CD4-positive, alpha-beta T cell (primary cell): ENCODE measurements around the gene FOLR1. TPM values are rescaled to one million over a fixed set of nuclear protein-coding genes. Genes with fewer than 3 reads are reported as not detected.

Experiments used
- ATAC-seq: fragments of 200-7000 bp; cut with Tn5 transposase; one replicate; pipeline ENCODE4 v1.10.0; 2022; ENCODE audit warnings: mild to moderate bottlenecking; ENCODE audit not compliant: poor library complexity
- CTCF ChIA-PET: fragments of 350-600 bp; sonication (Branson Sonifier 250); formaldehyde crosslinking; loops from one replicate; lab custom pipeline; 2021; ENCODE audit warnings: antibody characterized with exemption, inconsistent platforms; lab: Charles Lee
- POLR2A ChIA-PET: fragments of 350-600 bp; sonication (Branson Sonifier 250); formaldehyde crosslinking; loops from one replicate; lab custom pipeline; 2021; ENCODE audit warnings: antibody characterized with exemption, inconsistent platforms; lab: Charles Lee
- DNase-seq, 14 experiments: peaks; one replicate each; pipeline ENCODE4 v3.0.0-alpha.2; 2013 to 2020; ENCODE audit warnings: mixed read lengths in 2 of 14
- H3K27ac ChIP-seq, 2 donors: one replicate each; pipeline versions ENCODE4 v1.5.1 to v1.7.0; 2013; ENCODE audit warnings: low read length in 2 of 2, low read depth in 1 of 2, mild to moderate bottlenecking in 1 of 2
- H3K27me3 ChIP-seq, 2 experiments: 1 replicate in 1 of 2; 2 replicates in 1 of 2; pipeline versions ENCODE4 v1.6.1 to v1.7.0; 2013; ENCODE audit warnings: low read length in 2 of 2, control low read depth in 1 of 2, mild to moderate bottlenecking in 1 of 2, moderate library complexity in 1 of 2; ENCODE audit not compliant: insufficient read depth in 2 of 2, control insufficient read depth in 1 of 2
- H3K36me3 ChIP-seq: one replicate; pipeline ENCODE4 v1.6.1; 2013; ENCODE audit warnings: low read length, control low read depth; ENCODE audit not compliant: insufficient read depth
- H3K4me1 ChIP-seq: one replicate; pipeline ENCODE4 v1.6.1; 2013; ENCODE audit warnings: low read length, control low read depth; ENCODE audit not compliant: insufficient read depth
- H3K4me3 ChIP-seq: one replicate; pipeline ENCODE4 v1.5.1; 2013; ENCODE audit warnings: mild to moderate bottlenecking, low read length, moderate library complexity
- H3K9me3 ChIP-seq, 2 experiments: 1 replicate in 1 of 2; 2 replicates in 1 of 2; pipeline versions ENCODE4 v1.6.1 to v1.7.0; 2013; ENCODE audit warnings: low read length in 2 of 2, mild to moderate bottlenecking in 2 of 2, control low read depth in 1 of 2, moderate library complexity in 1 of 2; ENCODE audit not compliant: control insufficient read depth in 1 of 2, insufficient read depth in 1 of 2
- H3K27ac Mint-ChIP-seq: one replicate; pipeline ENCODE4 v1.8.0; 2020; ENCODE audit warnings: mixed read lengths
- H3K27me3 Mint-ChIP-seq: one replicate; pipeline ENCODE4 v1.8.0; 2021; ENCODE audit warnings: mixed read lengths
- H3K36me3 Mint-ChIP-seq: one replicate; pipeline ENCODE4 v1.8.0; 2021; ENCODE audit warnings: low read depth, mixed read lengths
- H3K4me1 Mint-ChIP-seq: one replicate; pipeline ENCODE4 v1.8.0; 2021; ENCODE audit warnings: low read depth, mixed read lengths
- H3K4me3 Mint-ChIP-seq: one replicate; pipeline ENCODE4 v1.8.0; 2020; ENCODE audit warnings: mild to moderate bottlenecking, mixed read lengths
- H3K9me3 Mint-ChIP-seq: one replicate; pipeline ENCODE4 v1.8.0; 2020; ENCODE audit warnings: mixed read lengths
- intact Hi-C, 2 experiments: fragments of 100-400 bp; cut with DNase I in 1 of 2; cut with micrococcal nuclease in 1 of 2; formaldehyde crosslinking; loops; one replicate each; pipeline versions ENCODE4 v1.15.1 to v1.9.0; 2023 to 2025; cut with DNase I, micrococcal nuclease
- total RNA-seq, 174 experiments: library from RNA in 2 of 174; stranded (reverse) in 2 of 174; gene quantifications; one replicate each; pipeline ENCODE4 v1.2.3 and lab custom pipeline; 2021 to 2026
- TF ChIP-seq, protein P1 (sequence below): fragments of 200-600 bp; IDR thresholded peaks from one replicate; pipeline ENCODE4 v1.8.0; 2022; ENCODE audit warnings: antibody characterized with exemption, mild to moderate bottlenecking

FOLR1 gene
- total RNA-seq, 2 experiments from 2014 or later, result not detected

DNA sequence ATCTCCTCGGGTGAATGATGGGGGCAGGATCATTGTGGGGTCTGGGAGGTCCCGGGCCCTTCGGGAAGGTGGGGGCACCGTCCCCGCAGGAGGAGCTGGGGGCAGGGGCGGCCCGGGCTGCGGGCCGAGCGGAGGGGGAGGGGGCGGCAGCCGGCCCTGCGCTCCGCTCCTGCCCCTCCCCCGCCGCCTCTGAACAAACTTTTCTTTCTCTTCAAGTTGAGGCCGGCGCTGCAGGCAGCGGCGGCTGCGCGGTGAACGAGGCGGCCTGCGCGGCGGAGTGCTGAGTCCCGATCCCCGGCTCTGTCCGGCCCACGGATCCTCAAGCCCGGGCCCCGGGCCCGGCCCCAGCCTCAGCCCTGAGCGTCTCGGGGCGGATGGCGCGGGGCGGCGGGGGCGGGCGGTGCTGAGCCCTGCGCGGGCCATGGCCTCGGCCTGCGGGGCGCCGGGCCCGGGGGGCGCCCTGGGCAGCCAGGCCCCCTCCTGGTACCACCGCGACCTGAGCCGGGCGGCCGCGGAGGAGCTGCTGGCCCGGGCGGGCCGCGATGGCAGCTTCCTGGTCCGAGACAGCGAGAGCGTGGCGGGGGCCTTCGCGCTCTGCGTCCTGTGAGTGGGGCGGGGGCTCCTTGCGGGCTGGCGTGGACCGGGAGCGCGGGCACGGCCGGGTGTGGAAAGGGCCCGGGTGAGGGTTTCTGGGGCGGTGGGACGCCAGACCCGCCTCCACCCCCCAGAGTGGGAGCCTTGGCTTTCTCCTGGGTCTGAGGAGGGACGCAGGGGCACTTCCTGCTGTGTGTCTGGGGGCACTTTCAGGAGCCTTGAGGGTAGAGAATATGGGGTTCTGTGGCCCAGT, 32.8 kb downstream of the FOLR1 start, which contains the start of gene INPPL1:
Gene INPPL1, plus strand, starts transcription at position 204 of the 847 bp plus-strand sequence. Its CDS starts 218 bp downstream, at position 422.
- TF ChIP-seq, protein P1, sequence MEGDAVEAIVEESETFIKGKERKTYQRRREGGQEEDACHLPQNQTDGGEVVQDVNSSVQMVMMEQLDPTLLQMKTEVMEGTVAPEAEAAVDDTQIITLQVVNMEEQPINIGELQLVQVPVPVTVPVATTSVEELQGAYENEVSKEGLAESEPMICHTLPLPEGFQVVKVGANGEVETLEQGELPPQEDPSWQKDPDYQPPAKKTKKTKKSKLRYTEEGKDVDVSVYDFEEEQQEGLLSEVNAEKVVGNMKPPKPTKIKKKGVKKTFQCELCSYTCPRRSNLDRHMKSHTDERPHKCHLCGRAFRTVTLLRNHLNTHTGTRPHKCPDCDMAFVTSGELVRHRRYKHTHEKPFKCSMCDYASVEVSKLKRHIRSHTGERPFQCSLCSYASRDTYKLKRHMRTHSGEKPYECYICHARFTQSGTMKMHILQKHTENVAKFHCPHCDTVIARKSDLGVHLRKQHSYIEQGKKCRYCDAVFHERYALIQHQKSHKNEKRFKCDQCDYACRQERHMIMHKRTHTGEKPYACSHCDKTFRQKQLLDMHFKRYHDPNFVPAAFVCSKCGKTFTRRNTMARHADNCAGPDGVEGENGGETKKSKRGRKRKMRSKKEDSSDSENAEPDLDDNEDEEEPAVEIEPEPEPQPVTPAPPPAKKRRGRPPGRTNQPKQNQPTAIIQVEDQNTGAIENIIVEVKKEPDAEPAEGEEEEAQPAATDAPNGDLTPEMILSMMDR, result no peak
- H3K4me3 Mint-ChIP-seq, result peak within 1 kb of the TSS; percentile 98
- Histone ChIP-seq H3K4me3 (peak within 1 kb of the TSS; percentile 91), H3K9me3 (no peaks in the 10 kb centered on the region), H3K4me1 (peaks cover 31% of the 10 kb centered on the region), H3K27me3 (no peaks in the 10 kb centered on the region), H3K27ac (peak within 1 kb of the TSS; percentile 68 to 77), H3K36me3 (peaks cover 21% of the 10 kb centered on the region)
- intact Hi-C loops, result loop anchor here (2.0 to 10.0 kb wide), 9 partner anchors 110 to 1420 kb away; partner anchors contain the start of genes ANAPC15 (in 1 of the 2), ATG16L2 (in 1 of the 2), CLPB (in 1 of the 2) and FCHSD2 (in 1 of the 2)
- no peaks in the 10 kb centered on the region for H3K27me3 Mint-ChIP-seq
- ChIA-PET CTCF (interaction anchor here (1.5 kb wide), 1 partner anchor 81 kb away, joined by 4 read pairs; no protein-coding TSS in a partner anchor), POLR2A (interaction anchor here (0.6 to 3.8 kb wide), 8 partner anchors 10 to 383 kb away, joined by 3 to 29 read pairs (median 4); partner anchors contain the start of genes RNF121 and XNDC1N)
- no peak for ATAC-seq
- DNase-seq, result peak in 10 of 14 experiments; percentile 15 to 71 (median 37)
- H3K27ac Mint-ChIP-seq, result peak within 1 kb of the TSS; percentile 95
- peaks cover 32% of the 10 kb centered on the region for H3K4me1 Mint-ChIP-seq
- H3K36me3 Mint-ChIP-seq, result peaks cover 28% of the 10 kb centered on the region
- no peaks in the 10 kb centered on the region for H3K9me3 Mint-ChIP-seq

DNA sequence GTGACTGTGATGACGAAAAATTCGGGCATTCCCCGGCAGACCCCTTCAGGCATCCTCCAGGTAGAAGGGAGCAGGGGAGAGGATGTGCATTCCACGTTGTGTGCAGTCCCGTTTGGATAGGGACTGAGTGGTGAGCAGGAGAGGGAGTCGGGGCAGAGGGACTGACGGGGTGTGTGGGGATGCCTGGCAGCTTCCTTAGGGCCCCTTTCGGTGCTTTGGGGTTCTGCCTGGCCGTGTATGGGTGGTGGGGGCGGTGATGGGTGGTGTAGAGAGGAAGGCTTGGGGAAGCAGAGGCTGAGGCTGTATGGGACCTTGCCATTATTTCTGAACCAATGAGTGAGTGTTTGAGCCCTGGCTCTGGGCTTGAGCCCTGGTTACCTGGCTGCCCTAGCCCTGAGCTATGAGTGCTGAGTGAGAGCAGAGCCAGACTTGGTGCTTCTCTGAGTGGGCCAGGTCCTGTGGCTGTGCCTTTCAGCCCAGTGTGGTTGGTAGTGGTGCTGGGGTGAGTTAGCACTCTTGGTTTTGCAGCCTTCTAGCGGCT, 33.5 kb downstream of the FOLR1 start:
- no peaks in the 10 kb centered on the region for H3K27me3 Mint-ChIP-seq
- Histone ChIP-seq H3K4me1 (peaks cover 31% of the 10 kb centered on the region), H3K36me3 (peaks cover 27% of the 10 kb centered on the region), H3K9me3 (no peaks in the 10 kb centered on the region), H3K4me3 (peak overlapping the region; percentile 65), H3K27me3 (no peaks in the 10 kb centered on the region), H3K27ac (peak overlapping the region; percentile 65 to 68)
- CTCF ChIA-PET, result interaction anchor here (1.5 kb wide), 1 partner anchor 82 kb away, joined by 4 read pairs; no protein-coding TSS in a partner anchor
- peaks cover 35% of the 10 kb centered on the region for H3K36me3 Mint-ChIP-seq
- POLR2A ChIA-PET, result interaction anchor here (0.9 to 3.8 kb wide), 5 partner anchors 9 to 297 kb away, joined by 3 to 29 read pairs (median 4); partner anchors contain the start of genes RNF121 and XNDC1N
- TF ChIP-seq, protein P1, result no peak
- peak overlapping the region; percentile 95 for H3K4me3 Mint-ChIP-seq
- peak in 5 of 14 experiments; percentile 22 to 58 (median 38) for DNase-seq
- peak; percentile 21 for ATAC-seq
- peaks cover 32% of the 10 kb centered on the region for H3K4me1 Mint-ChIP-seq
- no peaks in the 10 kb centered on the region for H3K9me3 Mint-ChIP-seq
- intact Hi-C loops, result loop anchor here (2.0 to 10.0 kb wide), 7 partner anchors 111 to 1419 kb away; partner anchors contain the start of genes ANAPC15 (in 1 of the 2), ATG16L2 (in 1 of the 2), NADSYN1 (in 1 of the 2) and PLEKHB1 (in 1 of the 2)
- peak overlapping the region; percentile 84 for H3K27ac Mint-ChIP-seq

DNA sequence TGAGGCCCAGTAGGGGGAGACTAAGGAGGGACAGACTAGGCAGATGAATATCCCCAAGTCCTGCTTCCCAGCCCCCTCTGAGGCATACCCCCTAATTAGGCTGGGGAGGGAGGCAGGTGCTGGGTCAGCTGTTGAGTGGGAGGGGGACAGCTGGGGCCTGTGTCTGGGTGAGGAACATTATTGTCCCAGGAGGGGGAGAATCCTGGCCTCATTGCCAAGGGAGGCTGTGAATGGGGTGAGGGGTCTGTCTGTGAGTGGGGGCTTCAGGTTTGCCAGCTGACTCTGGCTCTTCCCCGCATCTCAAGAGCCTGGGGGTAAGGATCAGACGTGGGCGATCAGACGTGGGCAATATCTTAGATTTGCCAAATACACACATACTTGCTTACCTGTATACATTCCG, 34.8 kb downstream of the FOLR1 start:
- Mint-ChIP-seq H3K36me3 (peaks cover 46% of the 10 kb centered on the region), H3K27ac (peak overlapping the region; percentile 84), H3K9me3 (no peaks in the 10 kb centered on the region), H3K4me1 (peaks cover 32% of the 10 kb centered on the region), H3K4me3 (peak overlapping the region; percentile 95), H3K27me3 (no peaks in the 10 kb centered on the region)
- no peak overlapping the region for H3K27ac ChIP-seq
- TF ChIP-seq, protein P1, result no peak
- H3K36me3 ChIP-seq, result peaks cover 40% of the 10 kb centered on the region
- DNase-seq, result no peak
- intact Hi-C loops, result loop anchor here (10.0 kb wide), 5 partner anchors 112 to 1418 kb away; partner anchors contain the start of genes ANAPC15 (in 1 of the 2), ATG16L2 (in 1 of the 2), NADSYN1 (in 1 of the 2) and PLEKHB1 (in 1 of the 2)
- no peaks in the 10 kb centered on the region for H3K27me3 ChIP-seq
- ChIA-PET CTCF (interaction anchor here (0.7 to 1.0 kb wide), 2 partner anchors 11 to 205 kb away, joined by 4 read pairs; no protein-coding TSS in a partner anchor), POLR2A (no interaction called here)
- no peak overlapping the region for H3K4me3 ChIP-seq
- ATAC-seq, result no peak
- peaks cover 31% of the 10 kb centered on the region for H3K4me1 ChIP-seq
- H3K9me3 ChIP-seq, result no peaks in the 10 kb centered on the region
